SU-DHL-6 (cell line): ENCODE results near the gene SETDB2.

Source experiments
- H2AFZ ChIP-seq: fragments of 200-600 bp; sonication (generic); 2 replicates; pipeline ENCODE4 v1.6.1; 2014; ENCODE audit warnings: low read depth, mild to moderate bottlenecking, moderate library complexity, mixed read lengths, antibody characterized with exemption, low read length; ENCODE audit not compliant: severe bottlenecking
- H3F3A ChIP-seq: fragments of 200-600 bp; shearing (Covaris generic); 2 replicates; pipeline ENCODE4 v1.6.0; 2016; ENCODE audit warnings: antibody characterized with exemption, mild to moderate bottlenecking; ENCODE audit not compliant: insufficient read depth
- H3K27ac ChIP-seq: fragments of 200-600 bp; sonication (generic); 2 replicates; pipeline ENCODE4 v1.5.1; 2016; ENCODE audit warnings: low read depth, mild to moderate bottlenecking, low read length, moderate library complexity, mixed read lengths
- H3K27me3 ChIP-seq: fragments of 200-600 bp; sonication (generic), shearing (Covaris generic); 2 replicates; pipeline ENCODE4 v1.6.0; 2014; ENCODE audit warnings: mild to moderate bottlenecking, low read length
- H3K36me3 ChIP-seq: fragments of 200-600 bp; sonication (generic); 2 replicates; pipeline ENCODE4 v1.6.1; 2014; ENCODE audit warnings: mild to moderate bottlenecking, low read length, mixed read lengths
- H3K4me2 ChIP-seq: fragments of 300-600, 200-600 bp; shearing (Covaris generic), sonication (generic); 2 replicates; pipeline ENCODE4 v1.6.0; 2014; ENCODE audit warnings: low read length, low read depth, mild to moderate bottlenecking; ENCODE audit not compliant: poor library complexity, severe bottlenecking
- H3K4me3 ChIP-seq: fragments of 200-600 bp; sonication (generic); 2 replicates; pipeline ENCODE4 v1.5.1; 2014; ENCODE audit warnings: antibody characterized with exemption, low read length, mild to moderate bottlenecking, mixed read lengths; ENCODE audit not compliant: insufficient read depth, poor library complexity, severe bottlenecking
- H3K79me2 ChIP-seq: fragments of 200-600 bp; sonication (generic); 2 replicates; pipeline ENCODE4 v1.6.1; 2014; ENCODE audit warnings: mild to moderate bottlenecking, low read length, moderate library complexity; ENCODE audit not compliant: insufficient read depth
- H3K9ac ChIP-seq: fragments of 200-600 bp; sonication (generic); 2 replicates; pipeline ENCODE4 v1.7.0; 2014; ENCODE audit warnings: mild to moderate bottlenecking, low read length
- H3K9me2 ChIP-seq: fragments of 200-600 bp; sonication (generic); replicated peaks from 2 replicates; pipeline ENCODE4 v1.6.1; 2014; ENCODE audit warnings: low read length; ENCODE audit not compliant: insufficient read depth
- H3K9me3 ChIP-seq: fragments of 200-600 bp; sonication (generic); 2 replicates; pipeline ENCODE4 v1.6.1; 2014; ENCODE audit warnings: low read length, mixed read lengths; ENCODE audit not compliant: insufficient read depth
- H4K20me1 ChIP-seq: fragments of 200-600 bp; sonication (generic); 2 replicates; pipeline ENCODE4 v1.6.1; 2014; ENCODE audit warnings: low read depth, mild to moderate bottlenecking, antibody characterized with exemption, low read length, moderate library complexity, mixed read lengths
- EZH2phosphoT487 ChIP-seq: fragments of 200-600 bp; sonication (generic), shearing (Covaris generic); conservative IDR thresholded peaks from 2 replicates; pipeline ENCODE4 v1.6.1; 2018; ENCODE audit warnings: mild to moderate bottlenecking, antibody characterized with exemption, low read length, moderate library complexity, mixed read lengths
- TF ChIP-seq, protein P1 (sequence below): fragments of 200-600 bp; sonication (generic); IDR thresholded peaks from one replicate; pipeline ENCODE4 v1.5.1; 2017; ENCODE audit warnings: antibody characterized with exemption, mild to moderate bottlenecking, low read length, moderate library complexity; ENCODE audit not compliant: insufficient read depth, poor library complexity, severe bottlenecking

The SETDB2 gene

DNA sequence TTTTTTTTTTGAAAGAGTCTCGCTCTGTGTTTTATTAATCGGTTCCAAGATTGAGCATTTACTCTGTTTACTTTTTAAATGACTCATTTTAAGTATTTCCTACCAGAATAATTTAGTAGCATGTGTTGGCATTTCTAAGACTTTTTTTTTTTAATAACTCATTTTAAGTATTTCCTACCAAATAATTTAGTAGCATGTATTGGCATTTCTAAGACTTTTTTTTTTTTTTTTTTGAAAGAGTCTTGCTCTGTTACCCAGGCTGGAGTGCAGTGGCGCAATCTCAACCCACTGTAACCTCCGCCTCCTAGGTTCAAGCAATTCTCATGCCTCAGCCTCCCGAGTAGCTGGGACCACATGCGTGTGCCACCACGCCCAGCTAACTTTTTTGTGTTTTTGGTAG lies 13.1 kb downstream of the SETDB2 start:
- Histone ChIP-seq H3K4me2 (no peak overlapping the region), H3K9me3 (no peaks in the 10 kb centered on the region), H3F3A (peaks cover 12% of the 10 kb centered on the region; the same call in 1 of the 2 replicates), H3K27me3 (no peaks in the 10 kb centered on the region), H3K4me3 (no peak overlapping the region), H3K36me3 (peaks cover 33% of the 10 kb centered on the region), H3K27ac (no peak overlapping the region), H3K9me2 (no peaks in the 10 kb centered on the region), H2AFZ (no peak overlapping the region), H3K9ac (no peak overlapping the region), H4K20me1 (no peaks in the 10 kb centered on the region), H3K79me2 (peaks cover 21% of the 10 kb centered on the region)
- TF ChIP-seq, protein P1, sequence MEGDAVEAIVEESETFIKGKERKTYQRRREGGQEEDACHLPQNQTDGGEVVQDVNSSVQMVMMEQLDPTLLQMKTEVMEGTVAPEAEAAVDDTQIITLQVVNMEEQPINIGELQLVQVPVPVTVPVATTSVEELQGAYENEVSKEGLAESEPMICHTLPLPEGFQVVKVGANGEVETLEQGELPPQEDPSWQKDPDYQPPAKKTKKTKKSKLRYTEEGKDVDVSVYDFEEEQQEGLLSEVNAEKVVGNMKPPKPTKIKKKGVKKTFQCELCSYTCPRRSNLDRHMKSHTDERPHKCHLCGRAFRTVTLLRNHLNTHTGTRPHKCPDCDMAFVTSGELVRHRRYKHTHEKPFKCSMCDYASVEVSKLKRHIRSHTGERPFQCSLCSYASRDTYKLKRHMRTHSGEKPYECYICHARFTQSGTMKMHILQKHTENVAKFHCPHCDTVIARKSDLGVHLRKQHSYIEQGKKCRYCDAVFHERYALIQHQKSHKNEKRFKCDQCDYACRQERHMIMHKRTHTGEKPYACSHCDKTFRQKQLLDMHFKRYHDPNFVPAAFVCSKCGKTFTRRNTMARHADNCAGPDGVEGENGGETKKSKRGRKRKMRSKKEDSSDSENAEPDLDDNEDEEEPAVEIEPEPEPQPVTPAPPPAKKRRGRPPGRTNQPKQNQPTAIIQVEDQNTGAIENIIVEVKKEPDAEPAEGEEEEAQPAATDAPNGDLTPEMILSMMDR: no peak
- TF ChIP-seq EZH2phosphoT487: no peak

DNA sequence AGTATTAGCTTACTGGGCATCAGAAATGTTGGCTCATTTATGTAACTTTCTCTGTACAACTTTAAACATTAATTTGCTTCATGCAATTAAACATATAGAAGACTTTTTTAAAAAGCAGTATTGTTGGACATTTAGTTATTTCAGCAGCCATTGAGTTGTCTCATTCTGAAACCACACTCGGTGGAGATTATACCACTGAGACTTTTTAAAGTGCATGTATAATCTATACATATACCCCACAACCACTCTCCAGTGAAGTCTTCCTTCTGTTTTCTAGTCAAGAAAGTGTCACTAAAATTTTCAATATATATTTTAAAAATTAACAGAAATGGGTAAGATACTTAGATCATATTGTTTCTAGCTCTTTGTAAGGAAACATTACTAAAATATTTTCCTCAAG lies 15.5 kb downstream of the SETDB2 start:
- Histone ChIP-seq H3K27ac (no peak overlapping the region), H4K20me1 (no peaks in the 10 kb centered on the region), H3K36me3 (peaks cover 50% of the 10 kb centered on the region), H3F3A (peaks cover 10% of the 10 kb centered on the region; the same call in 1 of the 2 replicates), H3K9ac (no peak overlapping the region), H3K4me3 (no peak overlapping the region), H3K9me3 (no peaks in the 10 kb centered on the region), H3K27me3 (no peaks in the 10 kb centered on the region), H2AFZ (no peak overlapping the region), H3K4me2 (no peak overlapping the region), H3K9me2 (no peaks in the 10 kb centered on the region), H3K79me2 (peaks cover under 1% of the 10 kb centered on the region; the same call in 1 of the 2 replicates)
- TF ChIP-seq, protein P1: no peak
- no peak for TF ChIP-seq EZH2phosphoT487

DNA sequence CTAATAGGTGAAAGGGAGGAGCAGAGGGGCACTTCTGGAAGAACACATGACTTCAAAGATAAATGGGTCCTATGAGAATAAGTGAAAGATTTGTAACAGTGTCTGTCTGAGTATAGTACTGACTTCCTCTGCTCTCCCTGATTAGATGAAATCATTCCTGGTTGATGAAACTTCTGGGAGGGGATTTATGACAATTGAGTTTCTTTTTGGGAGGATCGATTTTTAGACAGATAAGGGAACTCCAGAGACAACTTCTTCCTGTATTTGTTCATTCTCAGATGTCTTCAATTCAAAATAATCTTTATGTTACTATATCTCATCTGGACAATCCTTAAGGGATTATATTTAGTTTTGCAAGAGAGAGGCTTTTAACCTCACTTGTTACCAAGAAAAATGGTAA lies 20.0 kb downstream of the SETDB2 start:
- Histone ChIP-seq H3K27me3 (no peaks in the 10 kb centered on the region), H3K4me2 (no peak overlapping the region), H3K9ac (no peak overlapping the region), H3K36me3 (peaks cover 65% of the 10 kb centered on the region), H3K9me2 (no peaks in the 10 kb centered on the region), H2AFZ (no peak overlapping the region), H3K79me2 (no peaks in the 10 kb centered on the region), H3K4me3 (no peak overlapping the region), H4K20me1 (no peaks in the 10 kb centered on the region), H3F3A (peaks cover 6% of the 10 kb centered on the region; the same call in 1 of the 2 replicates), H3K27ac (no peak overlapping the region), H3K9me3 (no peaks in the 10 kb centered on the region)
- TF ChIP-seq EZH2phosphoT487: no peak
- TF ChIP-seq, protein P1: no peak
